HG03103 (cell line): ENCODE measurements around the gene PTPRD.

Experiments used
- ATAC-seq: cut with Tn5 transposase; IDR thresholded peaks from one replicate; pipeline ENCODE4 v1.9.1; 2021; ENCODE audit warnings: low read depth; ENCODE audit not compliant: unreplicated experiment

Gene PTPRD

GRCh38 chr9:8823131-8823895, 1789.5 kb downstream of the PTPRD start:
- no peak for ATAC-seq

- no peak for ATAC-seq
Observed at GRCh38 chr9:8822667-8823025, 1790.2 kb downstream of the PTPRD start.

- no peak for ATAC-seq
Observed at GRCh38 chr9:8821910-8822666, 1790.7 kb downstream of the PTPRD start.

DNA sequence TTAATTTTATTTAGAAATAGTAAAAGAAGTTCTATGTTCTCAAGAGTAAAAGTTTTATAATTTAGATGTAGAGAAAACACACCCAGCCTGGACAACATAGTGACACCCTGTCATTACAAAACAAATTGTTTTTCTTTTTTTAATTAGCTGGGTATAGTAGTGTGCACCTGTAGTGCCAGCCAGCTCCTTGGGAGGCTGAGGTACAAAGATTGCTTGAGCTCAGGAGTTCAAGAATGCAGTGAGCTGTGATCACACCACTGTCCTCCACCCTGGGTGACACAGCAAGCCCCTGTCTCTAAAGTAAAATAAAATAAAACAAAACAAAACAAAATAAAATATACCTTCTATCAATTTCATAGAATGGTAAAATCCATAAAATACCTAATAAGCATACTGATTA, 1795.5 kb downstream of the PTPRD start:
- ATAC-seq: no peak

DNA sequence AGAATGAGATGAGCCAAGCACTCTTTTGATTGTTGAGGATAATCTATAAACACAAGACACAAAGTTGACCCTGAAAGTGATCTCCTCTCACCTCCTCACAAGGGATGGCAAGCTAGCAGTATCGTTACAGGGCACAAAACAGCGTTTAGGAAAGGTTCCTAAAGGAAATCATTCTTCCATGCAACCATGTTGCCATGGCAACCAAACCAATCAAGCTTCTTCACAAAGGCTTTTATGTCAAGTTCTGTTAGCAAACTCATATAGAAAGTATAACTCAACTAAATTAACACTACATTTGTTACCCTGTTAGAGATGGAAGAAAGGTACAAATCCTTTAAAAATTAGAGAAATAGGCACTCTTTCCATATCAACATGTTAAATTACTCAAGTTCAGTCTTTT, 1796.4 kb downstream of the PTPRD start:
- ATAC-seq: no peak

DNA sequence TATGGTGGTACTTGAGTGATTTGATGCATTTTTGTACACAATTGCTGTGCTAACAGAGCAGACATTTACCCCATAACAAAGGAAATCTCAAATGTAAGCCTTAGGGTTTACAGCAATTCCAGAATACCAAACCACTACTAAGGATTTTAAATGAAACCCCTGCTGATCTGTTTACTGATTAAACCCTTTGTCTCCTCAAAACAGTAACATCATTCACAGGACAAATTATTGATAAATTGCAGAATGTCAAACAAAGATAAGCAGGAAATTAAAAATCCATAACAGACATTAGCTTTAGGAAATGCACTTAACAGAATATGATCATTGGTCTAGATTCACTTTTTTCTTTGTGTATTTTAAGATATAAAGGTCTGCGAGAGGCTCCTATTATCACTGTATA, 1796.9 kb downstream of the PTPRD start:
- no peak for ATAC-seq

DNA sequence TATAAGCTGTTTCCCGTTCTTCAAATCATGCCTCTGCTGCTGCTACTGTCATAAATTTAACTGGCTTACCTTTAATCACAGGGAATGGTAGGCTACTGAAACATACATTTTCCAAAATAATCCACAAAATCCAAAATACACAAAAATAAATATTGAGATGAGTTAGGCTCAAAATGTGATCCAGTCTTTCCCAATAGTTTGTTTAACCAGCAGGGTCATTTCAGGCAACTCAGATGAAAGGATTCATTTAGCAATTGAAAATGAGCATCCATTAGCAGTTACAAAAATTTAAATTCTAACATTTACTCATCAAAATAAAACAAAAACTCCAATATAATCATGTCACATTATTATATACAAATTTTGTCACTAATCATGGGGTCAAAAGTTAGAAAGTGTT, 1797.6 kb downstream of the PTPRD start:
- no peak for ATAC-seq

- no peak for ATAC-seq
Observed at GRCh38 chr9:8812888-8813287, 1799.9 kb downstream of the PTPRD start.

DNA sequence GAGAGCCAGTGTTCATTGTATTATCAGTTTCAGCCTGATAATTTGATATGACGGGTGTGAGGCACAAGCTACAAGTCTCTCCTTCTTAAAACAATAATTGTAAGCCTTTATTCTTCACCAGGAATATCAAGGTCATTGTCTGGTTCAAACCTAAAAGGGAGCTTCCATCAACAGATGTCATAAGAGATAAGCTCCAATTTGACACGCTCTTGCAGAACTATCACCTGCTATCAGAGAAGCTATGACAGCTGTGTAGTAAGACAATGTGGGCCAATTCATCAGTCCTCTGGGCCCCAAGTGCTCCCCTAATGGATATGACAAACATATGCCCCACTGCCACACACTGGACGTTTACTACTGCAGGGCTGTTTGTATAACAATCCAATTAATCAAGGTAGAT, 1803.1 kb downstream of the PTPRD start:
- ATAC-seq: no peak

DNA sequence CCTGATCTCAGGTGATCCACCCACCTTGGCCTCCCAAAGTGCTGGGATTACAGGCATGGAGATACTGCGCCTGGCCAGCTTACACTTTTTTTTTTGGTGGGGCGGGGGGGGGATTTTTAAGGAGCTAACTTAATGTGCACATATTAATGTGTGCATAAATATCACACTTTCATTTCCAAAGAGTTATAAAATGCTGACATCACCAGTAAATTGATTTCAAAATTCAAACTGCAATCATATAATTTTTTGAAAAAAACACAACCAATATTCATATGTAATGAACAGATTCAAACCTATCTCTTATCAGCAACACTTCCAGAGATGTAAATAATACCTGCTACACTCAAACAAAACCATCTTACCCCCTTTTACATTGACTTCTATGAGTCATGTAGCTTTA, 1806.7 kb downstream of the PTPRD start:
- ATAC-seq: no peak

DNA sequence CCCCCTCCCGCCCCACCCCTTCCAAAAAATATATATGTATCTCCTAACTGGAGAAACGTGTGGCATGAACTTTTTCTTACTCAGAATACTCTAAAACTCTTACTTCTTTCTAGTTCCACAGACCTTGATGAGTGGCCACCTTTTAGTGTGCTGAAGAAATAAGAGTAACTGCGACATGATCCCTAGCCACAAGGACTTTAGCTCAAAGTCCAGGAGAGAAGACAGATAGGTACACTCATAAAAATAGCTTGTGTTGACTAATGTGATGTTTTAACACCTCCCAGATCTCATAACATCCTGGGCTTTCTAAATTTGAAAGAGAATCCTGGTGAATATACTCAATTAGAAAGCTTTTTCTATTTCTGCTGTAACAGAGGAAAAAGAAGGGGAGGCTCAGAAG, 1808.2 kb downstream of the PTPRD start:
- no peak for ATAC-seq

DNA sequence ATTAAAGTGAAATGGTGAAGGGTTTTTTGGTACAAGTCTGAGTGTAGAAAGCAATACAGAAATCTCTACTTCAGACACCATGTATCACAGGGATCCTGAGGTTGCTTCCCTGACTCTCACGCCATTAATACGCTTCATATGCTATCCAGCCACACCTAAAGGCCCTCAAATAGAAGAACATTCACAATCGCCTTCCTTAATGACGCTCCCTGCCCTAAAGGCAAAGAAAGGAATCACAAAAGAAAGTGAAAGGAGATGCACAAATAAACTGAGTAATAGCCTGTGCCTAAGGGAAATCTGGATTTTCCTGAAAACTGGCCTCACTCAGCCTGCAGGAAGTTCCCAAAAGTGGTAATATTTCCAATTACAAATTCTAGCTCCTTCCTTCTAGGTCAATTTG, 1810.6 kb downstream of the PTPRD start:
- no peak for ATAC-seq

GRCh38 chr9:8800196-8800595, 1812.6 kb downstream of the PTPRD start:
- ATAC-seq: no peak

DNA sequence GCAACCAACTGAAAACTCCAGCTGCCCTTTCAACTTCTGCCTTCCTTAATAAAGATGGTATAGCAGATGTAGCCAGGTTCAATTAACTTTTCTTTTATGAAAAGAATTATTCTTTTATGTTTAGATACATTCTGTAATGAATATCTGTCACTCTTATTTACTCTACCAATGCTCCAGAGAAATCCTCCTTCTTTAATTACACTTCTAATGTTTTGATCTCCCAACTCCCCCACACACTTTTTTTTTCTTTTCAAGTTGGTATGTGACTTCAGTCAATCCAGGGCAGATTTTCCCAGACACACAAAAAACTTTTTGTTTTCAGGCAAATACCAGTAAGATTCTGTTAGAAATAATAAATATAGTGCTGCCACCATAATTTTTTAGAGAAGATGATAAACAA, 1813.2 kb downstream of the PTPRD start:
- no peak for ATAC-seq

DNA sequence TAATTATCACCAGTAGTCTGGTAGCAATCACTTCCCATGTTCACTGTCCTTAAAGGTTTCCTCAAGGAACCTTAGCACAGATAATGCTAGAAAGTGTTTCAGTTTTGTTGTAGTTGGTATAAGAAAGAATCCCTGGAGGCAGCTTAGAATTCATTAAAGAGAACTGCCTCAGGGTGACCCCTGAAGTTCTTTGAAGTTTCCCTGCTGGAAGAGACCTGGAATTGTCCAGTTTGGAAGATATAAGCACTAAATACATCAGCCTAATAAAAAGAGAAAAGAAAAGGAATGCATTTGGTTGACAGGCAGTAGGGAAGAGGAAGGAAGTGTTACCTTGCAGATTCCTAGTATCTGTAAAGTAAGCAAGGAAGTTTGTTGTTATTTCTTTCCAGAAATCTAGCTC, 1813.6 kb downstream of the PTPRD start:
- no peak for ATAC-seq

- no peak for ATAC-seq
Observed at GRCh38 chr9:8784838-8785237, 1828.0 kb downstream of the PTPRD start.

DNA sequence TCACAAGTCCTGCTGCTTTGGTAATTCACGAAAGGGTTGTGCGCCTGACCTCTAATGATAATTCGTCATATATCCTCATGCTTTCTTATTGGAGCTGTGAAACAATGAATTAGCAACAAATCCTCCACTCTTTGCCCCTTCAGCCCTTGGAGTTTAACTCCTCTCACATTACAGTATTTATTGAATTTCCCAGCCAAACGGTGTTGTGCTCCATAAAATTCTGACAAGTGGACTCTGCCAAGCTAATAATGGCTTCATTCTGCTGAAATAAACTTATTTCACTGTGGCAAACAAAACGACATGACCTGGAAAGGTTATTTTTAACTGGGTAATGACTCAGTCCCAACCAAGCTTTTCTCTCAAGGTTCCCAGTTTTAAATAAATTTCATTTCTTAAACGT, 1828.9 kb downstream of the PTPRD start:
- no peak for ATAC-seq

- ATAC-seq: no peak
Observed at GRCh38 chr9:8782237-8782636, 1830.6 kb downstream of the PTPRD start.

- ATAC-seq: no peak
Observed at GRCh38 chr9:8781458-8781857, 1831.3 kb downstream of the PTPRD start.

DNA sequence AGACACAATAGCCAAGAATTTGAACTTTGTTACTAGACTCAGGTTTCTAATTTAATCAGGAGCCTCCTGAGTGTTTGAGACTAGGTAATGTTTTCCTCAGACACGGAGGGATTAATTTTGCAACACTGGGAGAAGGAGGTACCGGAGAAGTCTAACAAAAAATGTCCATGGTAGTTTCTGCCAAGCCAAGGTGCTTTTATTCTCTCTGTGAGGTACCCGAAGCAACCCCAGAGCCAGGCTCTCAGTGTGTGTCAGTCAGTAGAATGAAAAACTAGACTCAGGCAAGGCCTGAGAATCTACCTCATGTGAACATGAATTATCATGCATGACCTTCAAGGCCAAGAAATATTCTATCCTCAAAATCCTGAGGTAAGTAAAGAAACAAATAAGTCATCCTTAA, 1832.4 kb downstream of the PTPRD start:
- no peak for ATAC-seq

DNA sequence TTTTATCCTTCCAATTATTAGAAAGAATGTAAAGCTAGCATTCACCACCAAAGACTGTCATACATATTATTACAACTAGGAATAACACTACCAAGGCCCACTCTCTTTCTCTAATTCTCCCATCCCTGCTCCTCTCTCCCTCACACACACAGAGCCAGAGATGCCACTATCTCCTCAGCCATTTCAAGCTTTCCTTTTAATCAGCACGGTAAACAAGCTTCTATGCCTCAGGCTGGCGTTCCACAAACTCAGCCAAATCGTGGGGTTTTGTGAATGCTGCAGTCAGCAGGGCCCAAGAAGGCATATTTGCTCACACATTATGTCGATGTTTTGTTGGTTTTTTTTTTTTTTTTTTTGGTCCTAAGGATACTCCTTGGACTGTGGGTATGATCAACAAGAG, 1833.3 kb downstream of the PTPRD start:
- no peak for ATAC-seq

DNA sequence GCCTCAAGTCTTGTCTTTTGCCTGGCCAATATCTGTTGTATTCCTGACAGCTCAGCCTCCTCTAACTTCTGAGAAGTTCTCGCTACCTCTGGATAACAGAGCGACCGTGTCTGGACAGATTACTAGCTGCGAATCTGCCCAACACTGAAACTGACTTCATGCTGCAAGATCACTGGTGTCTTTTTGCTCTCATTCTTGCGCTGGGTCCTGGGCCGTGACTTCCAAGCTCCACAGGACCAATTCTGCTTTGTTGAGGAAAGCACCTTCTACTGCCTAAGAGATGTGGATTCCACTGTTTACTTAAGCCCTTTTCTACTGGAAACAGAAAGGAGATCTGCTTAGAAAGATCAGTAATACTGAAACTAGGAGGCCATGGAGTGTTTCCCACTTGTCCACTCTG, 1834.4 kb downstream of the PTPRD start:
- no peak for ATAC-seq
